Caco-2 (cell line): Measurements from ENCODE around the gene RHBDD2. TPM values are rescaled to one million over a fixed set of nuclear protein-coding genes. Genes with fewer than 3 reads are reported as not detected.

Experiments
- BruUV-seq: library from RNA; stranded (reverse); fragments of 400-500 nt; replicated peaks from 2 replicates; lab custom pipeline; 2021; lab: Mats Ljungman, UMichigan
- CTCF ChIA-PET: fragments of 300-600 bp; sonication (Branson Sonifier 250); formaldehyde crosslinking; loops from one replicate; lab custom pipeline; 2022; ENCODE audit warnings: antibody characterized with exemption; lab: Charles Lee
- POLR2A ChIA-PET: fragments of 300-600 bp; sonication (Branson Sonifier 250); formaldehyde crosslinking; loops from one replicate; lab custom pipeline; 2022; ENCODE audit warnings: antibody characterized with exemption; lab: Charles Lee
- DNase-seq, 2 experiments: peaks; one replicate each; pipeline versions ENCODE4 v3.0.0 to v3.0.0-alpha.2; 2020 to 2022
- H3K27me3 ChIP-seq: replicated peaks from 2 replicates; pipeline ENCODE4 v1.6.0; 2011; ENCODE audit warnings: low read length; ENCODE audit not compliant: control insufficient read depth, insufficient read depth
- H3K36me3 ChIP-seq: 2 replicates; pipeline ENCODE4 v1.5.1; 2011; ENCODE audit warnings: low read length; ENCODE audit not compliant: control insufficient read depth, insufficient read depth
- H3K4me1 ChIP-seq: fragments of 250-450 bp; sonication (Bioruptor Pico); 2 replicates; pipeline ENCODE4 v1.5.1; 2020; ENCODE audit warnings: mild to moderate bottlenecking
- H3K4me3 ChIP-seq: 2 replicates; pipeline ENCODE4 v1.5.1; 2011; ENCODE audit warnings: low read depth, mild to moderate bottlenecking, control low read depth, low read length
- H3K9me3 ChIP-seq: fragments of 250-450 bp; sonication (Bioruptor Pico); 2 replicates; pipeline ENCODE4 v1.5.1; 2020; ENCODE audit warnings: mild to moderate bottlenecking, moderate library complexity
- H3K27ac Mint-ChIP-seq: one replicate; pipeline ENCODE4 v1.8.0; 2022; ENCODE audit warnings: mixed read lengths; ENCODE audit not compliant: unreplicated experiment
- H3K27me3 Mint-ChIP-seq: one replicate; pipeline ENCODE4 v1.8.0; 2022; ENCODE audit warnings: mixed read lengths; ENCODE audit not compliant: insufficient read depth, unreplicated experiment
- H3K36me3 Mint-ChIP-seq: one replicate; pipeline ENCODE4 v1.8.0; 2022; ENCODE audit warnings: mild to moderate bottlenecking, mixed read lengths; ENCODE audit not compliant: insufficient read depth, unreplicated experiment
- H3K4me1 Mint-ChIP-seq: one replicate; pipeline ENCODE4 v1.8.0; 2022; ENCODE audit warnings: low read depth, mixed read lengths; ENCODE audit not compliant: unreplicated experiment
- H3K4me3 Mint-ChIP-seq: one replicate; pipeline ENCODE4 v1.8.0; 2022; ENCODE audit warnings: mild to moderate bottlenecking, moderate library complexity, mixed read lengths; ENCODE audit not compliant: unreplicated experiment
- H3K9me3 Mint-ChIP-seq: one replicate; pipeline ENCODE4 v1.8.0; 2022; ENCODE audit warnings: mixed read lengths; ENCODE audit not compliant: unreplicated experiment
- intact Hi-C: fragments of 100-400 bp; cut with micrococcal nuclease; formaldehyde crosslinking; loops from one replicate; pipeline ENCODE4 v1.10.0; 2022; ENCODE audit not compliant: unreplicated experiment
- total RNA-seq: library from RNA; stranded (reverse); gene quantifications from 2 replicates; pipeline ENCODE4 v1.2.3, GENCODE V29; 2022
- TF ChIP-seq, protein P1 (sequence below), 2 experiments: fragments of 200-600 bp in 1 of 2; IDR thresholded peaks; 1 replicate in 1 of 2; 2 replicates in 1 of 2; pipeline versions ENCODE4 v1.5.1 to v1.8.0; 2011 to 2022; ENCODE audit warnings: antibody characterized with exemption in 1 of 2, control low read depth in 1 of 2, inconsistent platforms in 1 of 2, low read depth in 1 of 2, low read length in 1 of 2, mild to moderate bottlenecking in 1 of 2, moderate library complexity in 1 of 2; ENCODE audit not compliant: insufficient read depth in 1 of 2, severe bottlenecking in 1 of 2, unreplicated experiment in 1 of 2

Gene RHBDD2
- total RNA-seq, 1 experiment from 2014 or later, result 55.6 TPM

DNA sequence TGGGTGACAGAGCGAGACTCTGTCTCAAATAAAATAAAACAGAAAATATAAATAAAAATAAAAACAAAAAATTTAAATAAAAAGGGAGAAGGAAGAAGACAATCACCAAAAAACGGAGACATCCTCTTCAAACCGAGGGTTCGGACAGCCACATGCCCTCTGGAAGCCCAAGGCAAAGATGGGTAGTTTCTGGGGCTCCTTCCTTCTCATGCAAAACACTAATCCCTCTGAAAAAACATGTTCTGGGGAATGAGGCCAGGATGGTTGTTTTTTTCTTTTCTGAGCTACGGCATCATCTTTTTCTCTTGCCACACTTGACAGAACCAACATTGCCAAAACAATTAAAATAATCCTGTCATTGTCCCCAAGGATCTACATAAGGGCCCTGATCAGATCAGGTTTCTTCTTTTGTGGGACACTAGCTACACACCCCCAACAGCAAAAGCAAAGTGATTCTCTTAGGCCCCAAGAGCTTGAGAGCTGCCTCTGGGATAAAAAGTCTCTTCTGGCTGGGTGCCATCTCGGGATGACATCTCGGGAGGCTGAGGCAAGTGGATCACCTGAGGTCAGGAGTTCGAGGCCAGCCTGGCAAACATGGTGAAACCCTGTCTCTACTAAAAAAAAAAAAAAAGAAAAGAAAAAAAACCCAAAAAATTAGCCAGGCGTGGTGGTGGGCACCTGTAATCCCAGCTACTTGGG lies 21.9 kb downstream of the RHBDD2 start:
- POLR2A ChIA-PET, result no interaction called here
- no peak for DNase-seq
- intact Hi-C loops, result no loop called here
- H3K36me3 ChIP-seq, result no peaks in the 10 kb centered on the region
- no peak overlapping the region for H3K4me3 ChIP-seq
- Mint-ChIP-seq H3K27ac (no peak overlapping the region), H3K27me3 (no peaks in the 10 kb centered on the region), H3K36me3 (no peaks in the 10 kb centered on the region), H3K4me3 (no peak overlapping the region), H3K9me3 (no peaks in the 10 kb centered on the region), H3K4me1 (peaks cover under 1% of the 10 kb centered on the region)
- CTCF ChIA-PET, result no interaction called here
- no peaks in the 10 kb centered on the region for H3K9me3 ChIP-seq
- TF ChIP-seq, protein P1, sequence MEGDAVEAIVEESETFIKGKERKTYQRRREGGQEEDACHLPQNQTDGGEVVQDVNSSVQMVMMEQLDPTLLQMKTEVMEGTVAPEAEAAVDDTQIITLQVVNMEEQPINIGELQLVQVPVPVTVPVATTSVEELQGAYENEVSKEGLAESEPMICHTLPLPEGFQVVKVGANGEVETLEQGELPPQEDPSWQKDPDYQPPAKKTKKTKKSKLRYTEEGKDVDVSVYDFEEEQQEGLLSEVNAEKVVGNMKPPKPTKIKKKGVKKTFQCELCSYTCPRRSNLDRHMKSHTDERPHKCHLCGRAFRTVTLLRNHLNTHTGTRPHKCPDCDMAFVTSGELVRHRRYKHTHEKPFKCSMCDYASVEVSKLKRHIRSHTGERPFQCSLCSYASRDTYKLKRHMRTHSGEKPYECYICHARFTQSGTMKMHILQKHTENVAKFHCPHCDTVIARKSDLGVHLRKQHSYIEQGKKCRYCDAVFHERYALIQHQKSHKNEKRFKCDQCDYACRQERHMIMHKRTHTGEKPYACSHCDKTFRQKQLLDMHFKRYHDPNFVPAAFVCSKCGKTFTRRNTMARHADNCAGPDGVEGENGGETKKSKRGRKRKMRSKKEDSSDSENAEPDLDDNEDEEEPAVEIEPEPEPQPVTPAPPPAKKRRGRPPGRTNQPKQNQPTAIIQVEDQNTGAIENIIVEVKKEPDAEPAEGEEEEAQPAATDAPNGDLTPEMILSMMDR (IDR thresholded peaks at IDR 0.05; ENCODE audit: insufficient read depth in 1 of 2, low read depth in 1 of 2, low read length in 1 of 2, severe bottlenecking in 1 of 2, unreplicated experiment in 1 of 2), result no peak
- H3K4me1 ChIP-seq, result peaks cover 4% of the 10 kb centered on the region
- no TSS peak for BruUV-seq
- H3K27me3 ChIP-seq, result no peaks in the 10 kb centered on the region

GRCh38 chr7:75905785-75906604 lies 27.2 kb downstream of the RHBDD2 start:
- intact Hi-C loops, result loop anchor here (2.0 kb wide), 1 partner anchor 27 kb away; the partner anchor contains the start of gene RHBDD2
- CTCF ChIA-PET, result interaction anchor here (0.7 to 1.0 kb wide), 2 partner anchors 28 to 55 kb away, joined by 3 read pairs; partner anchors contain the start of gene RHBDD2
- Histone ChIP-seq H3K9me3 (no peaks in the 10 kb centered on the region), H3K4me3 (no peak overlapping the region), H3K36me3 (no peaks in the 10 kb centered on the region), H3K27me3 (no peaks in the 10 kb centered on the region), H3K4me1 (peaks cover 24% of the 10 kb centered on the region)
- no peaks in the 10 kb centered on the region for H3K27me3 Mint-ChIP-seq
- peak; percentile 84 to 86 for DNase-seq
- no peaks in the 10 kb centered on the region for H3K9me3 Mint-ChIP-seq
- peaks cover 11% of the 10 kb centered on the region for H3K4me1 Mint-ChIP-seq
- H3K27ac Mint-ChIP-seq, result peak overlapping the region; percentile 90
- POLR2A ChIA-PET, result interaction anchor here (1.0 to 2.1 kb wide), 3 partner anchors 9 to 15 kb away, joined by 4 to 7 read pairs (median 4); partner anchors contain the start of gene POR
- no TSS peak for BruUV-seq
- peaks cover 6% of the 10 kb centered on the region for H3K36me3 Mint-ChIP-seq
- TF ChIP-seq, protein P1 (IDR thresholded peaks at IDR 0.05; ENCODE audit: insufficient read depth in 1 of 2, low read depth in 1 of 2, low read length in 1 of 2, severe bottlenecking in 1 of 2, unreplicated experiment in 1 of 2), result no peak
- H3K4me3 Mint-ChIP-seq, result peak overlapping the region; percentile 34
